ELR (cell line): ENCODE results near the gene IL3RA.
"Not testable (repeated sequence)": the region's sequence is repeated elsewhere in the genome, so short reads cannot be mapped to it uniquely, and the experiment has no call there.

Source experiments
- DNase-seq: peaks from one replicate; pipeline ENCODE4 v3.0.0-alpha.2; 2015; ENCODE audit warnings: low read depth

Gene IL3RA

GRCh38 chrX:1400049-1400448 is 63.5 kb downstream of the IL3RA start:
- no peak for DNase-seq

- DNase-seq = no peak
Measured at GRCh38 chrX:1400742-1401471, 64.3 kb downstream of the IL3RA start.

GRCh38 chrX:1401611-1402430 is 65.2 kb downstream of the IL3RA start:
- DNase-seq = no peak

GRCh38 chrX:1403228-1403627 is 66.6 kb downstream of the IL3RA start:
- no peak for DNase-seq

GRCh38 chrX:1403867-1404266 is 67.3 kb downstream of the IL3RA start:
- not testable (repeated sequence) for DNase-seq

GRCh38 chrX:1405769-1406168 is 69.2 kb downstream of the IL3RA start:
- not testable (repeated sequence) for DNase-seq

GRCh38 chrX:1407035-1407434 is 70.5 kb downstream of the IL3RA start:
- DNase-seq = no peak

GRCh38 chrX:1411326-1411725 is 74.7 kb downstream of the IL3RA start:
- DNase-seq = no peak

GRCh38 chrX:1412551-1413161 is 76.1 kb downstream of the IL3RA start:
- DNase-seq = no peak

- no peak for DNase-seq
Measured at GRCh38 chrX:1416327-1416784, 79.8 kb downstream of the IL3RA start.

GRCh38 chrX:1416965-1417760 is 80.6 kb downstream of the IL3RA start:
- DNase-seq = no peak

GRCh38 chrX:1417921-1418771 is 81.6 kb downstream of the IL3RA start:
- DNase-seq = no peak

- DNase-seq = no peak
Measured at GRCh38 chrX:1418901-1419544, 82.4 kb downstream of the IL3RA start.

GRCh38 chrX:1419545-1420355 is 83.2 kb downstream of the IL3RA start:
- DNase-seq = no peak

GRCh38 chrX:1420371-1420770 is 83.8 kb downstream of the IL3RA start:
- no peak for DNase-seq

GRCh38 chrX:1421433-1422134 is 85.0 kb downstream of the IL3RA start:
- DNase-seq = peak; percentile 24

- DNase-seq = no peak
Measured at GRCh38 chrX:1422135-1422465, 85.5 kb downstream of the IL3RA start.

- DNase-seq = no peak
Measured at GRCh38 chrX:1423215-1423614, 86.6 kb downstream of the IL3RA start.

GRCh38 chrX:1424147-1424851 is 87.7 kb downstream of the IL3RA start:
- no peak for DNase-seq
